G401.6 (cell line): Measurements from ENCODE around the gene NLRC4.
"Not testable (repeated sequence)": the region's sequence is repeated elsewhere in the genome, so short reads cannot be mapped to it uniquely, and the experiment has no call there.

Experiments
- FAIRE-seq: peaks from 2 replicates; lab custom pipeline; 2012; peaks lifted over from hg19 to GRCh38; lab: Jason Lieb, UNC

The NLRC4 gene, protein sequence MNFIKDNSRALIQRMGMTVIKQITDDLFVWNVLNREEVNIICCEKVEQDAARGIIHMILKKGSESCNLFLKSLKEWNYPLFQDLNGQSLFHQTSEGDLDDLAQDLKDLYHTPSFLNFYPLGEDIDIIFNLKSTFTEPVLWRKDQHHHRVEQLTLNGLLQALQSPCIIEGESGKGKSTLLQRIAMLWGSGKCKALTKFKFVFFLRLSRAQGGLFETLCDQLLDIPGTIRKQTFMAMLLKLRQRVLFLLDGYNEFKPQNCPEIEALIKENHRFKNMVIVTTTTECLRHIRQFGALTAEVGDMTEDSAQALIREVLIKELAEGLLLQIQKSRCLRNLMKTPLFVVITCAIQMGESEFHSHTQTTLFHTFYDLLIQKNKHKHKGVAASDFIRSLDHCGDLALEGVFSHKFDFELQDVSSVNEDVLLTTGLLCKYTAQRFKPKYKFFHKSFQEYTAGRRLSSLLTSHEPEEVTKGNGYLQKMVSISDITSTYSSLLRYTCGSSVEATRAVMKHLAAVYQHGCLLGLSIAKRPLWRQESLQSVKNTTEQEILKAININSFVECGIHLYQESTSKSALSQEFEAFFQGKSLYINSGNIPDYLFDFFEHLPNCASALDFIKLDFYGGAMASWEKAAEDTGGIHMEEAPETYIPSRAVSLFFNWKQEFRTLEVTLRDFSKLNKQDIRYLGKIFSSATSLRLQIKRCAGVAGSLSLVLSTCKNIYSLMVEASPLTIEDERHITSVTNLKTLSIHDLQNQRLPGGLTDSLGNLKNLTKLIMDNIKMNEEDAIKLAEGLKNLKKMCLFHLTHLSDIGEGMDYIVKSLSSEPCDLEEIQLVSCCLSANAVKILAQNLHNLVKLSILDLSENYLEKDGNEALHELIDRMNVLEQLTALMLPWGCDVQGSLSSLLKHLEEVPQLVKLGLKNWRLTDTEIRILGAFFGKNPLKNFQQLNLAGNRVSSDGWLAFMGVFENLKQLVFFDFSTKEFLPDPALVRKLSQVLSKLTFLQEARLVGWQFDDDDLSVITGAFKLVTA

DNA sequence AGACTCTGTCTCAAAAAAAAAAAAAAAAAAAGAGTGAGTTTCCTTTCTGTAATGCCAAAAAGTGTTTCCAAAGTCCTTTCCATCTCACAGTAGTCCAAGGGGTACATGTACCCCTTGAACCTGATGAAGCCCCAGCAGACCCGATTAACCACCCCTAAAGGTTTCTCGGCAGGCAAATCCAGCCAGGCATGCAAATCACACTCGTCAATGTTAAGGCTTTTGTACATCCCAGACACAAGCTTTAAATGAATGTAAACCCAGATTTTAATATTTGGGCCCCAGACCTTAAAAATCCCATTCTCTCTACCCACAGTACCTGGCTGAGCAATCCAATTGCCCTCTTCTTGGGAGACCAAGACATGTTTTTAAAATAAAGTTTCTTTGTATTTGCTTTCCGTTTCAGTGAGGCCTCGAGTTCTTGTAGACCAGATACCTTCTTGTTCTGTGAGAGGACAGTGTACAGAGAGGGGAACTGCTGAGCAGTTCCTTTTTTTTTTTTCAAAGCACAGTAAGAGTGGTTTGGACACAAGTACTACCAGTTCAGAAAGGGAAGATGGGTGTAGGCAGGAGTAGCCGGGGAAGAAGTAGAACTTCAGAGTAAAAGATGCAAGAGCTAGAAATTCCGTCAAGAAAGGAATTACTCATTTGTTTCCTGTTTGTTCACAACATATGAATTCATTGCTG, at the start of gene NLRC4:
TSS of gene NLRC4 (minus strand) at position 465 of the 684 bp plus-strand sequence. CDS start 8,111 bp downstream, outside the sequence.
- FAIRE-seq: no peak

DNA sequence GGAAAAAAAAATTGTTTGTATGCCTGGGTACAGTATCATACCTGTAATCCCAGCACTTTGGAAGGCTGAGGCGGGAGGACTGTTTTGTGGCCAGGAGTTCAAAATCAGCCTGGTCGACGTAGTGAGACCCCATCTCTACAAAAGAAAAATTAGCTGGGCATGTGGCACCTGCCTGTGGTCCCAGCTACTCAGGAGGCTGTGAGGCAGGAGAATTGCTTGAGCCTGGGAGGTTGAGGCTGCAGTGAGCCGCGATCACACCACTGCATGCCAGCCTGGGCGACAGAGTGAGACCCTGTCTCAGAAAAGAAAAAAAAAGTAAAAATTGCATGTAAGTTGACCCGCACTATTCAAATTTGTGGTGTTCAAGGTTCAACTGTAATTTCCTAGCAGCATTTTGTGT, 45.9 kb upstream of the NLRC4 start:
- FAIRE-seq: no peak

DNA sequence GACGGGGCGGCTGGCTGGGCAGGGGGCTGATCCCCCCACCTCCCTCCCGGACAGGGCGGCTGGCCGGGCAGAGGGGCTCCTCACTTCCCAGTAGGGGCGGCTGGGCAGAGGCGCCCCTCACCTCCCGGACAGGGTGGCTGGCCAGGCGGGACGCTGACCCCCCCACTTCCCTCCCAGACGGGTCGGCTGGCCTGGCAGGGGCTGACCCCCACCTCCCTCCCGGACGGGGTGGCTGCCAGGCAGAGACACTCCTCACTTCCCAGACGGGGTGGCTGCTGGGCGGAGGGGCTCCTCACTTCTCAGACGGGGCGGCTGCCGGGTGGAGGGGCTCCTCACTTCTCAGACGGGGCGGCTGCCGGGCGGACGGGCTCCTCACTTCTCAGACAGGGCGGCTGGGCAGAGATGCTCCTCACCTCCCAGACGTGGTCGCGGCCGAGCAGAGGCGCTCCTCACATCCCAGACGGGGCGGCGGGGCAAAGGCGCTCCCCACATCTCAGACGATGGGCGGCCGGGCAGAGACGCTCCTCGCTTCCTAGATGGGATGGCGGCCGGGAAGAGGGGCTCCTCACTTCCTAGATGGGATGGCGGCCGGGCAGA, 29.4 kb upstream of the NLRC4 start:
- not testable (repeated sequence) for FAIRE-seq

DNA sequence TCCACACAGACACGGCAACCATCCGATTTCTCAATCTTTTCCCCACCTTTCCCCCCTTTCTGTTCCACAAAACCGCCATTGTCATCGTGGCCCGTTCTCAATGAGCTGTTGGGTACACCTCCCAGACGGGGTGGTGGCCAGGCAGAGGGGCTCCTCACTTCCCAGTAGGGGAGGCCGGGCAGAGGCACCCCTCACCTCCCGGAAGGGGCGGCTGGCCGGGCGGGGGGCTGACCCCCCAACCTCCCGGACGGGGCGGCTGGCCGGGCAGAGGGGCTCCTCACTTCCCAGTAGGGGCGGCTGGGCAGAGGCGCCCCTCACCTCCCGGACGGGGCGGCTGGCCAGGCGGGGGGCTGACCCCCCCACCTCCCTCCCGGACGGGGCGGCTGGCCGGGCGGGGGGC, 28.8 kb upstream of the NLRC4 start:
- FAIRE-seq: not testable (repeated sequence)

DNA sequence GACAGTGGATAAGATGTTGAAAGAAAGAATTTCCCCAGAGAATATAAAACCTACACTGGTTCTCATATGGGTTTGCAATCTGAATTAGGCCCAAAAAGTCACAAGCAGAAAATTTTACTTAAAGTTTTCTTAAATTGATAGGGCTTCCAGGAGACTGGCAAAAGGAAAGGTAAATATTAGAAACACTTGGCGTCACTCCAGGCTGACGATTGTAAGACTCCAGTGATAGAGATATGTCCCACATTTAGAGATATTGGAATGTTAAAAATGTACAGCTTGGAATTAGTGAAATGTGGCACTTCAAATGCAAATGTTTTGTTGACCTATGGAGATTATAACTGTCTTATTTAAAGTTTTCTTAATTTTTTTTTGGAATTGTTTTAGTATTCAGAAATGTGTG, 27.1 kb upstream of the NLRC4 start:
- FAIRE-seq: no peak

DNA sequence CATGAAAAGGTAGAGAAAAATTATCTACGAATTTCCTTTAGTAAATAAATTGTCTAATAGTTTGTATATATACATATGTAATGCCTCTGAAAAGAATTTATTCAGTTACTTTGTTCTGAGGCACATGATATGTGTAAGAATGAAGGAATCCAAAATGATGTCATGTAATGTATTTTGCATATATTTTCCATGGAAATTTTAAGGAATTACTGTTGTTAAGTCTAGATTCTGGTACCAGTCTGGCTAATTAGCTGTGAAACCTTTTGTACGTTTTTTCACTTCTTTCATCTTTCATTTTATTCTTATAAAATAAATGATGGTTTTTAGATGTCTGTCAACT, 25.3 kb upstream of the NLRC4 start:
- FAIRE-seq: peak; percentile 72

DNA sequence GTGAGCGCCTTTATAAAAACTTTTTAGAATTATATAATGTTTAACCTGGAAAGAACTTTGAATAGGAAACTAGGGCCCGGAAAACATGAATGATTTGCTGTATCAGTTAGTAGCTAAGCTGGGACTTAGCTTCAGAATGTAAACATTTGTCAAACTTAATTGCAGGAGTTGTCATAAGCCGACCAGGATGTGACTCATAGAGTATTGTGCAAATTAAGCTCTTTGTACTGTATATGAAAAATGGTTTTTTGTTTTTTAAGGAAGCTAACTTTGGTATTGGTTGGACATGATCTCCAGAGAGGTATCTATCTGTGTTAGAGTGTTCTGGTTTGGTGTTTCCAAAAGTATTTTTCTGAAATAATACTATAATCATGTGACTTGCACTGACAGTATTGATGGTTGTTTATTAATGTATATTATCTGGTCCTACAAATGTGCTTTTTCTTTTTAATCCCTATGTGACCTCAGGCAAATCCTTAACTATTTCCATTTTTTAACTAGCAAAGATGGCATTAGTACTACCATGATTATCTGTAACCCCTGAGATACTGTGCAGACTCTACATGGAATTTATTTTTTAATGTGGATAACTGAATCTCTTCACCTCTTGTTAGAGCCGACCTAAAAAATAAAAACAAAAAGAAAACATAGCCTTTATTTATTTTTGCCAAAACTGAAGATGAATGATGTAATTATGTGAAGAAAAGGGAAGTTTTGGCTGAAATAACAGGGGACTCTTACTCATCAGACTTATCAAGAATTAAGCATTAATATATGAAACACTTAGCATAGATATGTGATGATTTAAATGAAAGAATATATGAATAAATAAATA, 24.7 kb upstream of the NLRC4 start:
- FAIRE-seq: peak; percentile 73

DNA sequence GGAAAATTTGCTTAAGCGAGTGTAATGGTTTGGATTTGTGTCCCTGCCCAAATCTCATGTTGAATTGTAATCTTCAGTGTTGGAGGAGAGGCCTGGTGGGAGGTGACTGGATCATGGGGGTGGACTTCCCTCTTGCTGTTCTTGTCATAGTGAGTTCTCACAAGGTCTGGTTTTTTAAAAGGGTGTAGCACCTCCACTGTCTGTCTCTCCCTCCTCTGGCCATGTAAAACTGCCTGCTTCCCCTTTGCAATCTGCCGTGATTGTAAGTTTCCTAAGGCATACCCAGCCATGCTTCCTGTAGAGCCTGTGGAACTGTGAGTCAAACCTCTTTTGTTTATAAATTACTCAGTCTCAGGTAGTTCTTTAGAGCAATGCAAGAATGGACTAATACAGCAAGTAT, 19.6 kb upstream of the NLRC4 start:
- no peak for FAIRE-seq

DNA sequence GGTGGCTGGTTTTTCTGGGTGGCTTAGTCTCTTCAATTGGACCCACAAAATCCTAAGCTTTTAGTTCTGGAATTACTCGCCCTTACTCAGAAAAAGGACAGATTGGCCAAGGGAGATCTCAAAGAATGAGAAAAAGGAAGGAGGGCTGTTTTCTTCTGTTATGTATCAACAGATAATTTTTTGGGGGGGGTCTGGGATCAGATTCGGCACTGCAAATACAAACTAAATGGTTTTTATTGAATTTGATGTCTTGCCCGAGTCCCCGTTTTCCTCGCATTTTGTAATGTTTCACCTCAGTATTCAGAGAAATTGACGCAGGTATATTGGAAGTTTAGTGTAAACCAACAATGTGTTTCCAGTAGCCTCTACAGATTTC, 13.8 kb upstream of the NLRC4 start:
- no peak for FAIRE-seq

DNA sequence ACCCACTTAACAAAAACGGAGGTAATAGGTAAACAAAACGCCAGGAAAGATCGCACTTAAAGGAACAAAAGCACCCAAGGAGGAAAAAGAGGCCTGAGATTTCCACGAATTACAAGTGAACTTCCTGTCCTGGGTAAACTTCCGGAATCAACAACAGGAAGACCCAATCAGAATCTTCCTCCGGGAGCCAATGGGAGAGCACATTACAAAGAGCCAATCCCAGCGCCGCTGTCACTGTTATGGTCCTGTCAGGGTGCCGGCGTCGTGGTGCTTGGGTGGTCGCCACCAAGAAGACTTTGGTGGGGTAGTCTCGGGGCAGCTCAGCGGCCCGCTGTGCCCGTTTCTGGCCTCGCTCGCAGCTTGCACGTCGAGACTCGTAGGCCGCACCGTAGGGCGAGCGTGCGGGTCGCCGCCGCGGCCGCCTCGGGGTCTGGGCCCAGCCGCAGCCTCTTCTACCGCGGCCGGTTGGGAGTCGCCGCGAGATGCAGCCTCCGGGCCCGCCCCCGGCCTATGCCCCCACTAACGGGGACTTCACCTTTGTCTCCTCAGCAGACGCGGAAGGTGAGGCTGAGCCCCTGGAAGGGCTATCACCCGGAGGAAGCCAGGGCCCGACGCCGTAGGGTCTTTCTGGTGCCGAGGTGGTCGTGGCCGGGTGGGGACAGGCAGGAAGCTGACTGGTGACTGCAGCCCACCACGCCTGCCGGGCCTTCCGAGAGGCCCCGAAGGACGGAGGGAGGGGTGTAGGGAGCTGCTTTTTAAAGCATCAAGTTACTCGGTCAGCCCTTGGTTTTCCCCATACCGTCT, 13.2 kb upstream of the NLRC4 start, which contains the start of gene YIPF4:
TSS of gene YIPF4 (plus strand) at position 231 of the 804 bp plus-strand sequence. CDS start at position 483, 252 bp downstream.
- FAIRE-seq: peak; percentile 95

DNA sequence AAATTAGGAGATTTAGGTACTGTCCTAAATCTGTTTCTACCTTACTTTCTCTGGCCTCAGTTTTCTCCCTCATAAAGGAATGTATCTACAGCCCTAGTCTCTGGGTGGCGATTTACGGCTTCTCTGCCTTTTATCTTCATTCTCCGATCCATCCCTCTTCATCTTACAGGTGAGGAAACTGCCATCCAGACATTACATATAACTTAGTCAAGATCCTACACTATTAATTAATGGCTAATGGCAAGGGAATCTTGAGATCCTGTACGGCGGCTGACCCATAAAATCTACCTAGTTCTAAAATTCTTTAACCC, 12.6 kb upstream of the NLRC4 start:
- no peak for FAIRE-seq

DNA sequence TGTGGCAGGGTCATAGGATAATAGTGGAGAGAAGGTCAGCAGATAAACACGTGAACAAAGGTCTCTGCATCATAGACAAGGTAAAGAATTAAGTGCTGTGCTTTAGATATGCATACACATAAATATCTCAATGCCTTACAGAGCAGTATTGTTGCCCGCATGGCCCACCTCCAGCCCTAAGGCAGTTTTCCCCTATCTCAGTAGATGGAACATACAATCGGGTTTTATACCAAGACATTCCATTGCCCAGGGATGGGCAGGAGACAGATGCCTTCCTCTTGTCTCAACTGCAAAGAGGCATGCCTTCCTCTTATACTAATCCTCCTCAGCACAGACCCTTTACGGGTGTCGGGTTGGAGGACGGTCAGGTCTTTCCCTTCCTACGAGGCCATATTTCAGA, 11.1 kb upstream of the NLRC4 start:
- not testable (repeated sequence) for FAIRE-seq

DNA sequence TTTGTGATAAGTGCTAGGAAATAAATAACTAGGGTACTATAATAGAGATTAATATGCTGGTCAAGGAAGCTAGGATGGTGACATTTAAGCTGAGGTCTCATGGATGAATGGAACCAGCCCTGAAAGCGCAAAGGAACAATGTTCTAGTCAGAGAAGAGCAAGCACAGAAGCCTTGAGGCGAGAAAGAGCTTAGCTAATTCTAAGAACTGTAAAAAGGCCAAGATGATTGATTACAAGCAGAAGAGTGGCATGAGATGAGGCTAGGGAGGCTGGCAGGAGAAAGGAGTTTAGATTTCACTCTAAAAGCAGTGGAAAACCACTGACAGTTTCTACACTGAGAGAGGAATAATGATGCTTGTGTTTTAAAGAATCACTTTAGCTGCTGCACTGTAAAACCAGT, 9.6 kb upstream of the NLRC4 start:
- no peak for FAIRE-seq

DNA sequence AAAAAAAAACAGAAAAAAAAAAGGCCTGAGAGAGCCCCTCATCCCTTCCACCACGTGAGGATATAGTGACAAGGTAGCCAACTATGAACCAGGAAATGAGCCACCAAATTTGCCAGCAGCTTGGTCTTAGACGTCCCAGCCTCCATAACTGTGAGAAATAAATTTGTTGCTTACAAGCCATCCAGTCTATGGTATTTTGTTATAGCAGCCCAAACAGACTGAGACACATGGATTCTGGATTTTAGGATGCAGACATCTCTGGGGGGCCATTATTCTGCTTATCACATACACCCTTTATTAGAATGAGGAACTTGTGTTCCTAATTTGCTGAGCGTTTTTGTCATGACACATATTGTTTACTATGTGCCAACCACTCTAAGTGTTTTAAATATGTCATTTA, 7.6 kb upstream of the NLRC4 start:
- FAIRE-seq: no peak

DNA sequence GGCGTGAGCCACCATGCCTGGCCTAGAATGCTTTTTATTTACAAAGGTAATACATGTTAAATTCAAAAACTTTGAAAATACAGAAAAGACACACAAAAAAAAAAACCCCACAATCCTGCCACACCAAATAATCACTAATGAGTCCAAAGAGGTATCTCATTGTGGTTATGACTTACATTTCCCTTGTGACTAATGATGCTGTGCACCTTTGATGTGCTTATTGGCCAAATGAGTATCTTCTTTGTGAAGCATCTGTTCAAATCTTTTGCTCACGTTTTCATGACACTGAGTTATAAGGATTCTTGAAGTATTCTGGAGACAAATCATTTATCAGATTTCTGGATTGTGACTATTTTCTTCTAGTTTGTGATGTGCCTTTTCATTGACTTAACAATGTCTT, 6.4 kb upstream of the NLRC4 start:
- FAIRE-seq: no peak

DNA sequence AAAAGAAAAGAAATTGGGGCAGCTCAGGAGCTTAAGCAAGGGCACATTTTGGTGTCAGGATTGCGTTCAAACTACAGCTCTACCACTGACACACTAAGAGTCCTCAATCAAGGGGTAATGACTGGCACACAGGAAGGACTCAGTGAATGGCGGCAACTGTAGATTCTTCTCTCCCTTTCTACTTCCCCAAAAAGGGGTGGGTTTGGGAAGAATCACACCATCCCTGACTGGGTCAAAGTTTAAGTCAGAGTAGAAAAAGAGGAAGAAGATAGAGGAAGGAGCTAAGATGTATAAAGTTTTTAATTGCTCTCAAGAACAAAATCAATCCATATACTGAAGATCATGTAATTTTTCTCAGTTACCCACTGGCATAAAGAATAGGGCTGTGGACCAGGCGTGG, 2.6 kb downstream of the NLRC4 start:
- FAIRE-seq: no peak

DNA sequence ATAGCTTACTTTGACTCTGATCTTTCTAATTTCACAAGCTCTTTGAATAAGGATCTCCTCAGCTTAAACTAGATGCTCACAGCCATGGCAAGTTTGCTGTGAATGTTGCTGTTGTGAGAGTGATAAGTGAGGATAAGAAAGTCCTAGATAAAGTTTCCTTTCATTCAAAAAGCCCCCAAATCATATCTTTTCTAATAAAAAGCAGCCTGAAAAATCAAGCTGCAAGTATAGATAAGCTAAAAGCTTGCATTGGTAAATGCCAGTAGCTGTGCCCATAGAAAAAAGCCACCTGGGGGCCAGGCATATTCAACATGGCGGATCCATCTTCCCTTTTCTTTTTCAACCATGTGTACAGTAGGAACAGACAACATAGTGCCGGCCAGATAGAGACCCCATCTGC, 4.3 kb downstream of the NLRC4 start:
- FAIRE-seq: no peak

DNA sequence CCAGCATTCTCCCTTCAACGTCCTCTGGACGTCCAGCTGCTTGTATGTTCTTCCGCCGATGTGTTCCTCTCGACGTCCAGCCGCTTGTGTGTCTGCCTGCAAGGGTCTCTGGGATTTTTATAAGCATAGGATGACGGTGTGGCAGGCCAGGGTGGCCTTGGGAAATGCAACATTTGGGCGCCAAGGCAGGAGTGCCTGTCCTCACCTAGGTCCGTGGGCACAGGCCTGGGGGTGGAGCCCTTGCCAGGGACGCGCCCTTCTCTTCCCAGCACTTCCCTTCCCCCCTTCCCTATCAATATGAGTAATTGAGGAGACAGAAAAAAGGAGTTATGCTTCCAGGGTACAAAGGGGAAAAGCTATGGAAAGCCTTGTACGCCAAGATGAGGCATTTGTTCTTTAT, 6.4 kb downstream of the NLRC4 start:
- no peak for FAIRE-seq

DNA sequence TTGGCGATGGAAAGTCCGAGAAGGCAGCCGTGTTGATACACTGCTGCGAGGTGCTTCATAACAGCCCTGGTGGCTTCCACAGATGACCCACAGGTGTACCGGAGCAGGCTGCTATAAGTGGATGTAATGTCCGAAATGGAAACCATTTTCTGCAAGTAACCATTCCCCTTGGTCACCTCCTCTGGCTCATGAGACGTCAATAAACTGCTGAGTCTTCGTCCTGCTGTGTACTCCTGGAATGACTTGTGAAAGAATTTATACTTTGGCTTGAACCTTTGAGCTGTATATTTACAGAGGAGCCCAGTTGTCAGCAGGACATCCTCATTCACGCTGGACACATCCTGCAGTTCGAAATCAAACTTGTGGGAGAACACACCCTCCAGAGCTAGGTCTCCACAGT, 14.4 kb downstream of the NLRC4 start:
- no peak for FAIRE-seq

DNA sequence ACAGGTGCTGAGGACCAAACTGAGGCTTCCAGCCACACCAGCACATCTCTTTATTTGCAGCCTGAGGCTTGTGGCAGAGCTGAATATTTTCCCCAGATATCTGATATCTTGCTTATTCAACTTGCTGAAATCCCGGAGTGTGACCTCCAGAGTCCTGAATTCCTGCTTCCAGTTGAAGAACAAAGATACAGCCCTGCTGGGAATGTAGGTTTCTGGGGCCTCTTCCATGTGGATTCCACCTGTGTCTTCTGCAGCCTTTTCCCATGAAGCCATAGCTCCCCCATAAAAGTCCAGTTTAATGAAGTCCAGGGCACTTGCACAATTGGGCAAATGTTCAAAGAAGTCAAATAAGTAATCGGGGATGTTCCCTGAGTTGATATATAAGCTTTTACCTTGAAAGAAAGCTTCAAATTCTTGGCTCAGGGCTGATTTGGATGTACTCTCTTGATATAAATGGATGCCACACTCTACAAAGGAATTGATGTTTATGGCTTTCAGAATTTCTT, 14.9 kb downstream of the NLRC4 start:
- no peak for FAIRE-seq
